Caco-2 (cell line): ENCODE results near the gene GNG7. TPM values are rescaled to one million over a fixed set of nuclear protein-coding genes. Genes with fewer than 3 reads are reported as not detected.
"Not testable (repeated sequence)": the region's sequence is repeated elsewhere in the genome, so short reads cannot be mapped to it uniquely, and the experiment has no call there.

ENCODE experiments used
- BruUV-seq: library from RNA; stranded (reverse); fragments of 400-500 nt; replicated peaks from 2 replicates; lab custom pipeline; 2021; lab: Mats Ljungman, UMichigan
- CTCF ChIA-PET: fragments of 300-600 bp; sonication (Branson Sonifier 250); formaldehyde crosslinking; loops from one replicate; lab custom pipeline; 2022; ENCODE audit warnings: antibody characterized with exemption; lab: Charles Lee
- POLR2A ChIA-PET: fragments of 300-600 bp; sonication (Branson Sonifier 250); formaldehyde crosslinking; loops from one replicate; lab custom pipeline; 2022; ENCODE audit warnings: antibody characterized with exemption; lab: Charles Lee
- DNase-seq, 2 experiments: peaks; one replicate each; pipeline versions ENCODE4 v3.0.0 to v3.0.0-alpha.2; 2020 to 2022
- H3K27me3 ChIP-seq: replicated peaks from 2 replicates; pipeline ENCODE4 v1.6.0; 2011; ENCODE audit warnings: low read length; ENCODE audit not compliant: control insufficient read depth, insufficient read depth
- H3K36me3 ChIP-seq: 2 replicates; pipeline ENCODE4 v1.5.1; 2011; ENCODE audit warnings: low read length; ENCODE audit not compliant: control insufficient read depth, insufficient read depth
- H3K4me1 ChIP-seq: fragments of 250-450 bp; sonication (Bioruptor Pico); 2 replicates; pipeline ENCODE4 v1.5.1; 2020; ENCODE audit warnings: mild to moderate bottlenecking
- H3K4me3 ChIP-seq: 2 replicates; pipeline ENCODE4 v1.5.1; 2011; ENCODE audit warnings: low read depth, mild to moderate bottlenecking, control low read depth, low read length
- H3K9me3 ChIP-seq: fragments of 250-450 bp; sonication (Bioruptor Pico); 2 replicates; pipeline ENCODE4 v1.5.1; 2020; ENCODE audit warnings: mild to moderate bottlenecking, moderate library complexity
- H3K27ac Mint-ChIP-seq: one replicate; pipeline ENCODE4 v1.8.0; 2022; ENCODE audit warnings: mixed read lengths; ENCODE audit not compliant: unreplicated experiment
- H3K27me3 Mint-ChIP-seq: one replicate; pipeline ENCODE4 v1.8.0; 2022; ENCODE audit warnings: mixed read lengths; ENCODE audit not compliant: insufficient read depth, unreplicated experiment
- H3K36me3 Mint-ChIP-seq: one replicate; pipeline ENCODE4 v1.8.0; 2022; ENCODE audit warnings: mild to moderate bottlenecking, mixed read lengths; ENCODE audit not compliant: insufficient read depth, unreplicated experiment
- H3K4me1 Mint-ChIP-seq: one replicate; pipeline ENCODE4 v1.8.0; 2022; ENCODE audit warnings: low read depth, mixed read lengths; ENCODE audit not compliant: unreplicated experiment
- H3K4me3 Mint-ChIP-seq: one replicate; pipeline ENCODE4 v1.8.0; 2022; ENCODE audit warnings: mild to moderate bottlenecking, moderate library complexity, mixed read lengths; ENCODE audit not compliant: unreplicated experiment
- H3K9me3 Mint-ChIP-seq: one replicate; pipeline ENCODE4 v1.8.0; 2022; ENCODE audit warnings: mixed read lengths; ENCODE audit not compliant: unreplicated experiment
- intact Hi-C: fragments of 100-400 bp; cut with micrococcal nuclease; formaldehyde crosslinking; loops from one replicate; pipeline ENCODE4 v1.10.0; 2022; ENCODE audit not compliant: unreplicated experiment
- total RNA-seq: library from RNA; stranded (reverse); gene quantifications from 2 replicates; pipeline ENCODE4 v1.2.3, GENCODE V29; 2022
- TF ChIP-seq, protein P1 (sequence below), 2 experiments: fragments of 200-600 bp in 1 of 2; IDR thresholded peaks; 1 replicate in 1 of 2; 2 replicates in 1 of 2; pipeline versions ENCODE4 v1.5.1 to v1.8.0; 2011 to 2022; ENCODE audit warnings: antibody characterized with exemption in 1 of 2, control low read depth in 1 of 2, inconsistent platforms in 1 of 2, low read depth in 1 of 2, low read length in 1 of 2, mild to moderate bottlenecking in 1 of 2, moderate library complexity in 1 of 2; ENCODE audit not compliant: insufficient read depth in 1 of 2, severe bottlenecking in 1 of 2, unreplicated experiment in 1 of 2

Gene GNG7
- total RNA-seq, 1 experiment from 2014 or later = 0.43 TPM

DNA sequence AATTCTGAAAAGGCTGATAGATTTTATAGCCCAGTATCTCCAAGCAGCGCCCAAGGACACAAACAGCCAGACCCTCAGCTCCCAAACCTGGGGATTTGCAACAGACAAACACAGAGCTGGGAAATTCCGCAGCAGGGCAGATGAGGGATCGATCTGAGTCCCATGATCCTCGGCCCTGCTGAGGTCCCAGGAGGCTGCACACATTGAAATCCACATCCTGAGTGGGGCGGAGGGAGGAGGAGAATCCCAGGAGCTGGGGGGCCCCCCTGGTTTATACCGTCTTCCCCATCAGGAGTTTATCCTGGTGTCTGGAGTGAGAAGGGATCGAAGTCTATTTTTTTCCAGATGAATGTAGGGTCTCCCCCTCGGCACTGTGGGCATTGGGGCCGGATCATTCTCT is 49.3 kb downstream of the GNG7 start:
- DNase-seq = no peak
- H3K27me3 Mint-ChIP-seq = peaks cover 9% of the 10 kb centered on the region
- CTCF ChIA-PET = no interaction called here
- no peak overlapping the region for H3K27ac Mint-ChIP-seq
- no peak overlapping the region for H3K4me3 Mint-ChIP-seq
- H3K4me1 Mint-ChIP-seq = no peaks in the 10 kb centered on the region
- Histone ChIP-seq H3K36me3 (no peaks in the 10 kb centered on the region), H3K9me3 (no peaks in the 10 kb centered on the region), H3K4me3 (no peak overlapping the region), H3K27me3 (no peaks in the 10 kb centered on the region), H3K4me1 (no peaks in the 10 kb centered on the region)
- H3K9me3 Mint-ChIP-seq = no peaks in the 10 kb centered on the region
- peaks cover 5% of the 10 kb centered on the region for H3K36me3 Mint-ChIP-seq
- intact Hi-C loops = no loop called here
- POLR2A ChIA-PET = no interaction called here
- no TSS peak for BruUV-seq
- TF ChIP-seq, protein P1, sequence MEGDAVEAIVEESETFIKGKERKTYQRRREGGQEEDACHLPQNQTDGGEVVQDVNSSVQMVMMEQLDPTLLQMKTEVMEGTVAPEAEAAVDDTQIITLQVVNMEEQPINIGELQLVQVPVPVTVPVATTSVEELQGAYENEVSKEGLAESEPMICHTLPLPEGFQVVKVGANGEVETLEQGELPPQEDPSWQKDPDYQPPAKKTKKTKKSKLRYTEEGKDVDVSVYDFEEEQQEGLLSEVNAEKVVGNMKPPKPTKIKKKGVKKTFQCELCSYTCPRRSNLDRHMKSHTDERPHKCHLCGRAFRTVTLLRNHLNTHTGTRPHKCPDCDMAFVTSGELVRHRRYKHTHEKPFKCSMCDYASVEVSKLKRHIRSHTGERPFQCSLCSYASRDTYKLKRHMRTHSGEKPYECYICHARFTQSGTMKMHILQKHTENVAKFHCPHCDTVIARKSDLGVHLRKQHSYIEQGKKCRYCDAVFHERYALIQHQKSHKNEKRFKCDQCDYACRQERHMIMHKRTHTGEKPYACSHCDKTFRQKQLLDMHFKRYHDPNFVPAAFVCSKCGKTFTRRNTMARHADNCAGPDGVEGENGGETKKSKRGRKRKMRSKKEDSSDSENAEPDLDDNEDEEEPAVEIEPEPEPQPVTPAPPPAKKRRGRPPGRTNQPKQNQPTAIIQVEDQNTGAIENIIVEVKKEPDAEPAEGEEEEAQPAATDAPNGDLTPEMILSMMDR (IDR thresholded peaks at IDR 0.05; ENCODE audit: insufficient read depth in 1 of 2, low read depth in 1 of 2, low read length in 1 of 2, severe bottlenecking in 1 of 2, unreplicated experiment in 1 of 2) = no peak

DNA sequence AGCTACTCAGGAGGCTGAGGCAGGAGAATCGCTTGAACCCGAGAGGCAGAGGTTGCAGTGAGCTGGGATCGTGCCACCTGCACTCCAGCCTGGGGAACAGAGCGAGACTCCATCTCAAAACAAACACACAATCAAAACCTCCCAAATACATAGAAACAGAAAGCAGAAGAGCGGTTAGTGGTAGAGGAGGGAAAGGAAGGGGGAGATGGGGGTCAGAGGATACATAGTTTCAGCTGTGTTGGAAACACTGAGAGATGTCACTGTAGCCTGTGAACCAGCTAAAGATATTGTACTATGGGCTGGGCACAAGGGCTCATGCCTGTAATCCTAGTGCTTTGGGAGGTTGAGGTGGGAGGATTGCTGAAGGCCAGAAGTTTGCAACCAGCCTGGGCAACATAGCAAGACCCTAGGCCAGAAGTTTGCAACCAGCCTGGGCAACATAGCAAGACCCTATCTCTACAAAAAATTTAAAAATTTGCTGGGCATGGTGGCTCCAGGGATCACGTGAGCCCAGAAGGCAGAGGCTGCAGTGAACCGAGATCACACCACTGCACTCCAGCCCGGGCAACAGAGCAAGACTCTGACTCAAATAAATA is 49.9 kb downstream of the GNG7 start:
- CTCF ChIA-PET = no interaction called here
- H3K36me3 Mint-ChIP-seq = peaks cover 5% of the 10 kb centered on the region

DNA sequence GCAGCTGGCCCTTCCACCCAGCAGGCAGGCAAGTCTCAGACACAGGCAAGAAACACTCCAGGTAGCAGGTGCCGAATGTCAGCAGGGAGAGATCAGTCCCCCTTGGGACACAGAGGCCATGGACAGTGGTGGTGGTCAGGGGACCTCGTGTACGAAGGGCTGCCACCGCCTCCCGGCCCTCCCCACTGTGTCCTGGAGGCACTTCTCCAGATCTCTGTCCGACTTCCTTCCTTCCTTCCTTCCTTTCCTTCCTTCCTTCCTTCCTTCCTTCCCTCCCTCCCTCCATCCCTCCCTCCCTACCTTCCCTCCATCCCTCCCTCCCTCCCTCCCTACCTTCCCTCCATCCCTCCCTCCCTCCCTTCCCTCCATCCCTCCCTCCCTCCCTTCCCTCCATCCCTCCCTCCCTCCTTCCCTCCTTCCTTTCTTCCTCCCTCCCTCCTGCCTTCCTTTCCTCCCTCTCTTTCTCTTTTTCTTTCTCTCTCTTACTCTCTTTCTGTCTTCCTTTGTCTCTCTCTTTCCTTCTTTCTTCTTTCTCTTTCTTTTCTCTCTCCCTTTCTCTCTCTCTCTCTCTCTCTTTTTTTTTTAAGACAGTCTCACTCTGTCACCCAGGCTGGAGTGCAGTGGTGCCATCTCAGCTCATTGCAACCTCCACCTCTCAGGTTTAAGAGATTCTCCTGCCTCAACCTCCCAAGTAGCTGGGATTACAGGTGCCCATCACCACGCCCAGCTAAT is 51.3 kb downstream of the GNG7 start:
- H3K27me3 Mint-ChIP-seq, H3K4me3 Mint-ChIP-seq, H3K4me3 ChIP-seq, H3K4me1 ChIP-seq, intact Hi-C loops, H3K27me3 ChIP-seq, CTCF ChIA-PET, H3K36me3 ChIP-seq, DNase-seq, H3K9me3 ChIP-seq, POLR2A ChIA-PET, H3K9me3 Mint-ChIP-seq, BruUV-seq, H3K36me3 Mint-ChIP-seq, H3K4me1 Mint-ChIP-seq, H3K27ac Mint-ChIP-seq: not testable (repeated sequence)

More for the DNA sequence above, 49.9 kb downstream of the GNG7 start:
- TF ChIP-seq, protein P1 (IDR thresholded peaks at IDR 0.05; ENCODE audit: insufficient read depth in 1 of 2, low read depth in 1 of 2, low read length in 1 of 2, severe bottlenecking in 1 of 2, unreplicated experiment in 1 of 2) = no peak
- Histone ChIP-seq H3K36me3 (no peaks in the 10 kb centered on the region), H3K27me3 (no peaks in the 10 kb centered on the region), H3K9me3 (no peaks in the 10 kb centered on the region), H3K4me3 (no peak overlapping the region), H3K4me1 (no peaks in the 10 kb centered on the region)
- Mint-ChIP-seq H3K9me3 (no peaks in the 10 kb centered on the region), H3K4me3 (no peak overlapping the region), H3K4me1 (no peaks in the 10 kb centered on the region), H3K27me3 (peaks cover 9% of the 10 kb centered on the region), H3K27ac (no peak overlapping the region)
- intact Hi-C loops = no loop called here
- POLR2A ChIA-PET = no interaction called here
- no peak for DNase-seq
- no TSS peak for BruUV-seq
